ENCODE data around the gene DDR1.

DNA sequence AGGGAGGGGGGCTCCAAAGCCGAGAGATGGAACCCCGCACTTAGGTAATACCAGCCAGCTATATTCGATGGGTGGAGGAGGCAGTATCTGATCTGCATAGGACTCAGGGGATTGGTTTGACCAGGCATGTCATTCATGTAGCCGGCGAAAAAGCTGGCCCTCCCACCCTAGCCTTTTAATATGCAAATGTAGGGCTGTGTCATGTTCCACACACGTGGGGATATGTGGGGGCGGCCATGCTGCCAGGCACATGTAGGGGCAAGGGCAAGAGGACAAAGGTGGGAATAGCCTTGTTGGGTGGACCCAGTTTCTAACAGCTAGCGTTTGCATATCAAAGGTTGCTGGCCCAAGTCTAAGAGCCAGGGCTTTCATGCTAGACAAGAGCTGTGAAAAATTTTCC lies 39.1 kb upstream of the DDR1 start:
- TF ChIP-seq, protein P1, sequence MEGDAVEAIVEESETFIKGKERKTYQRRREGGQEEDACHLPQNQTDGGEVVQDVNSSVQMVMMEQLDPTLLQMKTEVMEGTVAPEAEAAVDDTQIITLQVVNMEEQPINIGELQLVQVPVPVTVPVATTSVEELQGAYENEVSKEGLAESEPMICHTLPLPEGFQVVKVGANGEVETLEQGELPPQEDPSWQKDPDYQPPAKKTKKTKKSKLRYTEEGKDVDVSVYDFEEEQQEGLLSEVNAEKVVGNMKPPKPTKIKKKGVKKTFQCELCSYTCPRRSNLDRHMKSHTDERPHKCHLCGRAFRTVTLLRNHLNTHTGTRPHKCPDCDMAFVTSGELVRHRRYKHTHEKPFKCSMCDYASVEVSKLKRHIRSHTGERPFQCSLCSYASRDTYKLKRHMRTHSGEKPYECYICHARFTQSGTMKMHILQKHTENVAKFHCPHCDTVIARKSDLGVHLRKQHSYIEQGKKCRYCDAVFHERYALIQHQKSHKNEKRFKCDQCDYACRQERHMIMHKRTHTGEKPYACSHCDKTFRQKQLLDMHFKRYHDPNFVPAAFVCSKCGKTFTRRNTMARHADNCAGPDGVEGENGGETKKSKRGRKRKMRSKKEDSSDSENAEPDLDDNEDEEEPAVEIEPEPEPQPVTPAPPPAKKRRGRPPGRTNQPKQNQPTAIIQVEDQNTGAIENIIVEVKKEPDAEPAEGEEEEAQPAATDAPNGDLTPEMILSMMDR (IDR thresholded peaks at IDR 0.05): no peak
- TF ChIP-seq EZH2phosphoT487 (IDR thresholded peaks at IDR 0.05): no peak

Data from neural progenitor cell (in vitro differentiated cells).